K562 (cell line): ENCODE results near the gene NFIC. TPM values are rescaled to one million over a fixed set of nuclear protein-coding genes. Genes with fewer than 3 reads are reported as not detected.
A peak's percentile ranks its signal among the peaks of the same experiment; 100 is the strongest.

Experiments used
- ARID1B ChIP-seq: fragments of 450-650 bp; IDR thresholded peaks from 2 replicates; pipeline ENCODE4 v1.6.1; 2016; ENCODE audit warnings: antibody characterized with exemption, mild to moderate bottlenecking, inconsistent platforms
- BHLHE40 ChIP-seq: IDR thresholded peaks from 2 replicates; pipeline ENCODE4 v1.6.1; 2011; ENCODE audit warnings: low read length, improper control_type of control experiment
- C11orf30 ChIP-seq: fragments of 450-650 bp; IDR thresholded peaks from 2 replicates; pipeline ENCODE4 v1.6.1; 2016; ENCODE audit warnings: low read depth, mild to moderate bottlenecking
- CREM ChIP-seq: IDR thresholded peaks from 2 replicates; pipeline ENCODE4 v1.6.1; 2014; ENCODE audit warnings: antibody characterized with exemption, low read depth
- E2F6 ChIP-seq, 2 experiments: IDR thresholded peaks; 2 replicates each; pipeline ENCODE4 v1.6.1; 2011; ENCODE audit warnings: borderline replicate concordance in 1 of 2, control low read depth in 1 of 2, low read depth in 1 of 2, low read length in 1 of 2, mild to moderate bottlenecking in 1 of 2, mixed read lengths in 1 of 2, moderate library complexity in 1 of 2; ENCODE audit not compliant: insufficient read depth in 1 of 2, insufficient read length in 1 of 2, poor library complexity in 1 of 2, severe bottlenecking in 1 of 2; ENCODE audit errors: extremely low read depth in 1 of 2
- ETV5 ChIP-seq: sonication (generic); formaldehyde crosslinking; IDR thresholded peaks from 2 replicates; pipeline ENCODE4 v1.4.0; 2020; ENCODE audit warnings: low read depth, mild to moderate bottlenecking, missing genetic modification reagents
- FOXM1 ChIP-seq, 2 experiments: fragments of 450-650 bp in 1 of 2; sonication (generic) in 1 of 2; formaldehyde crosslinking in 1 of 2; IDR thresholded peaks; 2 replicates each; pipeline versions ENCODE4 v1.6.1 to v1.9.0; 2017 to 2022; ENCODE audit warnings: low read depth in 2 of 2, mild to moderate bottlenecking in 2 of 2, missing genetic modification reagents in 1 of 2, moderate library complexity in 1 of 2
- NCOA6 ChIP-seq: fragments of 450-650 bp; IDR thresholded peaks from 2 replicates; pipeline ENCODE4 v1.6.1; 2017; ENCODE audit warnings: mild to moderate bottlenecking
- POLR2AphosphoS5 ChIP-seq: IDR thresholded peaks from 2 replicates; pipeline ENCODE4 v1.6.1; 2011; ENCODE audit warnings: mild to moderate bottlenecking, low read depth, low read length, moderate library complexity; ENCODE audit not compliant: control insufficient read depth, insufficient read depth
- SMAD2 ChIP-seq: fragments of 150-350 bp; IDR thresholded peaks from 2 replicates; pipeline ENCODE4 v1.6.1; 2014; ENCODE audit warnings: low read depth, mild to moderate bottlenecking, low read length
- ZBTB40 ChIP-seq, 2 experiments: fragments of 450-650 bp in 1 of 2; sonication (generic) in 1 of 2; formaldehyde crosslinking in 1 of 2; IDR thresholded peaks; 2 replicates each; pipeline versions ENCODE4 v1.7.1 to v1.9.0; 2016 to 2022; ENCODE audit warnings: inconsistent platforms in 1 of 2, mild to moderate bottlenecking in 1 of 2, missing genetic modification reagents in 1 of 2
- ZNF133 ChIP-seq: fragments of 250-450 bp; sonication (Bioruptor Pico); IDR thresholded peaks from 2 replicates; pipeline ENCODE4 v1.4.0; 2020; ENCODE audit warnings: mild to moderate bottlenecking
- ZNF253 ChIP-seq: fragments of 250-450 bp; sonication (Bioruptor Pico); conservative IDR thresholded peaks from 2 replicates; pipeline ENCODE4 v1.6.1; 2021; ENCODE audit warnings: mild to moderate bottlenecking
- polyA plus RNA-seq, 8 experiments: library from polyadenylated mRNA; depleted of rRNA in 4 of 8; stranded (reverse) in 5 of 8; unstranded in 3 of 8; fragments of >200 nt; fragmentation: Nextera tagmentation in 2 of 8; fragmentation: Illumina TruSeq in 1 of 8; extraction: Ambion mirVana in 2 of 8; extraction: Trizol in 1 of 8; gene quantifications; 2 replicates each; pipeline versions ENCODE4 v1.2.1 to v1.2.3, GENCODE V29; 2011 to 2014; ENCODE audit warnings: inconsistent platforms in 1 of 8, missing spikeins in 1 of 8
- total RNA-seq, 7 experiments: library from RNA; depleted of rRNA in 6 of 7; stranded (reverse); fragments of >200 nt in 6 of 7; fragmentation: Illumina TruSeq in 2 of 7; extraction: Trizol in 2 of 7; gene quantifications; 2 replicates each; pipeline versions ENCODE4 v1.2.1 to v1.2.3, GENCODE V29; 2011 to 2021; ENCODE audit warnings: low replicate concordance in 1 of 7
- TF ChIP-seq, protein P1 (sequence below): fragments of 250-450 bp; sonication (Bioruptor Pico); IDR thresholded peaks from 2 replicates; pipeline ENCODE4 v1.4.0; 2020; ENCODE audit warnings: mild to moderate bottlenecking, moderate library complexity

NFIC gene
- total and polyA plus RNA-seq, 9 of the 15 experiments (the other 6 are each of a cell fraction or from before 2014, with no cell fraction given), result 0.71 to 62.1 (median 6.9) TPM

DNA sequence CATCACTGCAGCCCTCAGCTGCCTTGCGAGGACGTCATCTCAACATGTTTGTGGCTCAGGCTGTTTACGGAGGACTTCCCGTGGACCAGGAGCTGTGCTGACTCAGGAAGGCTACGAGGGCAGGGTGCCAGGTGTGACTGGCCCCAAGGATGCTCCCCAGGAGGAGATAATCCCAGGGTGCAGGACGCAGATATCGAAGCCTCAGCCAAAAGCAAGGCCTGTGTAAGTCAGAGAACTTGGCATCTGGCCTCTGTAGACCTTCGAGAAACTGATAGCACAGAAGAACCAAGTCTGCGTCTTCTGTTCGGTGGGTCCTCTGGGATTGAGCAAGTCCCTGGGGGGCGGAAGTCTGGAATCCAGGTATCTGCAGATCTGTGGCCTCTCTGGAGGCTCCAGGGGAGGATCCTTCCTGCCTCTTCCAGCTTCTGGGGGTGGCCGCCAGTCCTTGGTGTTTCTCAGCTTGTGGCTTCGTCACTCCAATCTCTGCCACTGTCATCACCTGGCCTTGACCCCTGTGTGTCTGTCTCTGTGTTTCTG is 136.7 kb downstream of the NFIC start (continued):
- TF ChIP-seq, protein P1, sequence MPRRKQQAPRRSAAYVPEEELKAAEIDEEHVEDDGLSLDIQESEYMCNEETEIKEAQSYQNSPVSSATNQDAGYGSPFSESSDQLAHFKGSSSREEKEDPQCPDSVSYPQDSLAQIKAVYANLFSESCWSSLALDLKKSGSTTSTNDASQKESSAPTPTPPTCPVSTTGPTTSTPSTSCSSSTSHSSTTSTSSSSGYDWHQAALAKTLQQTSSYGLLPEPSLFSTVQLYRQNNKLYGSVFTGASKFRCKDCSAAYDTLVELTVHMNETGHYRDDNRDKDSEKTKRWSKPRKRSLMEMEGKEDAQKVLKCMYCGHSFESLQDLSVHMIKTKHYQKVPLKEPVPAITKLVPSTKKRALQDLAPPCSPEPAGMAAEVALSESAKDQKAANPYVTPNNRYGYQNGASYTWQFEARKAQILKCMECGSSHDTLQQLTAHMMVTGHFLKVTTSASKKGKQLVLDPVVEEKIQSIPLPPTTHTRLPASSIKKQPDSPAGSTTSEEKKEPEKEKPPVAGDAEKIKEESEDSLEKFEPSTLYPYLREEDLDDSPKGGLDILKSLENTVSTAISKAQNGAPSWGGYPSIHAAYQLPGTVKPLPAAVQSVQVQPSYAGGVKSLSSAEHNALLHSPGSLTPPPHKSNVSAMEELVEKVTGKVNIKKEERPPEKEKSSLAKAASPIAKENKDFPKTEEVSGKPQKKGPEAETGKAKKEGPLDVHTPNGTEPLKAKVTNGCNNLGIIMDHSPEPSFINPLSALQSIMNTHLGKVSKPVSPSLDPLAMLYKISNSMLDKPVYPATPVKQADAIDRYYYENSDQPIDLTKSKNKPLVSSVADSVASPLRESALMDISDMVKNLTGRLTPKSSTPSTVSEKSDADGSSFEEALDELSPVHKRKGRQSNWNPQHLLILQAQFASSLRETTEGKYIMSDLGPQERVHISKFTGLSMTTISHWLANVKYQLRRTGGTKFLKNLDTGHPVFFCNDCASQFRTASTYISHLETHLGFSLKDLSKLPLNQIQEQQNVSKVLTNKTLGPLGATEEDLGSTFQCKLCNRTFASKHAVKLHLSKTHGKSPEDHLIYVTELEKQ (CRISPR knock-in tag), result no peak
- TF ChIP-seq ZNF133 (CRISPR knock-in tag) (no peak), SMAD2 (no peak), C11orf30 (peak; percentile 75), POLR2AphosphoS5 (peak; percentile 39; the same call in 1 of the 2 replicates), ZNF253 (CRISPR knock-in tag) (no peak), FOXM1 (IDR thresholded peaks at IDR 0.05; ENCODE audit: low read depth) (no peak), FOXM1 (CRISPR knock-in tag; IDR thresholded peaks at IDR 0.05; ENCODE audit: low read depth) (no peak), ETV5 (CRISPR knock-in tag) (no peak), BHLHE40 (no peak), E2F6 (IDR thresholded peaks at IDR 0.05; ENCODE audit: borderline replicate concordance in 1 of 2, extremely low read depth in 1 of 2, insufficient read depth in 1 of 2, insufficient read length in 1 of 2, low read depth in 1 of 2, low read length in 1 of 2, poor library complexity in 1 of 2, severe bottlenecking in 1 of 2) (no peak), ARID1B (peak; percentile 56), ZBTB40 (IDR thresholded peaks at IDR 0.05) (no peak), ZBTB40 (CRISPR knock-in tag; IDR thresholded peaks at IDR 0.05) (no peak), NCOA6 (no peak), CREM (peak; percentile 87)
